IMR-90 (cell line): Measurements from ENCODE around the gene SLIT2. TPM values are rescaled to one million over a fixed set of nuclear protein-coding genes. Genes with fewer than 3 reads are reported as not detected.

Experiments
- ATAC-seq: fragments of 200-7000 bp; cut with Tn5 transposase; 2 replicates; pipeline ENCODE4 v1.9.1; 2020; ENCODE audit warnings: low read depth, mild to moderate bottlenecking, moderate library complexity
- BruUV-seq: library from RNA; stranded (reverse); fragments of 400-500 nt; replicated peaks from 2 replicates; lab custom pipeline; 2021; lab: Mats Ljungman, UMichigan
- CTCF ChIA-PET: fragments of 300-600 bp; formaldehyde crosslinking; extraction: SDS; loops from one replicate; lab custom pipeline; 2021; ENCODE audit warnings: antibody characterized with exemption; lab: Yijun Ruan, JAX
- POLR2A ChIA-PET: fragments of 300-600 bp; sonication (Branson Sonifier 250); formaldehyde crosslinking; loops from one replicate; lab custom pipeline; 2022; ENCODE audit warnings: antibody characterized with exemption; ENCODE audit not compliant: unreplicated experiment; lab: Charles Lee
- DNase-seq: peaks from one replicate; pipeline ENCODE4 v3.0.0; 2013
- H2AFZ ChIP-seq: replicated peaks from 2 replicates; pipeline ENCODE3; 2013; ENCODE audit warnings: low read length, mild to moderate bottlenecking; ENCODE audit not compliant: poor library complexity
- H2AK5ac ChIP-seq: 2 replicates; pipeline ENCODE4 v1.6.1; 2013; ENCODE audit warnings: low read depth, low read length, inconsistent platforms
- H2AK9ac ChIP-seq: replicated peaks from 2 replicates; pipeline ENCODE3; 2013; ENCODE audit warnings: mild to moderate bottlenecking, low read depth, low read length, moderate library complexity; ENCODE audit not compliant: poor library complexity
- H2BK120ac ChIP-seq: 2 replicates; pipeline ENCODE4 v1.6.1; 2013; ENCODE audit warnings: low read depth, low read length, inconsistent platforms
- H2BK15ac ChIP-seq: 3 replicates; pipeline ENCODE4 v1.6.1; 2013; ENCODE audit warnings: low read depth, low read length, inconsistent platforms
- H2BK20ac ChIP-seq: 2 replicates; pipeline ENCODE4 v1.6.1; 2013; ENCODE audit warnings: low read depth, mild to moderate bottlenecking, inconsistent platforms, low read length, moderate library complexity
- H2BK5ac ChIP-seq: 2 replicates; pipeline ENCODE4 v1.6.1; 2013; ENCODE audit warnings: mild to moderate bottlenecking, low read depth, low read length, inconsistent platforms; ENCODE audit not compliant: poor library complexity, severe bottlenecking
- H3K14ac ChIP-seq: replicated peaks from 2 replicates; pipeline ENCODE4 v1.6.1; 2013; ENCODE audit warnings: low read depth, low read length, inconsistent platforms
- H3K18ac ChIP-seq: 2 replicates; pipeline ENCODE4 v1.6.1; 2013; ENCODE audit warnings: low read depth, low read length, control low read depth
- H3K23ac ChIP-seq: 2 replicates; pipeline ENCODE4 v1.6.1; 2013; ENCODE audit warnings: low read depth, low read length, inconsistent platforms
- H3K27ac ChIP-seq: 2 replicates; pipeline ENCODE4 v1.5.1; 2013; ENCODE audit warnings: mild to moderate bottlenecking, control low read depth, low read length; ENCODE audit not compliant: insufficient read depth
- H3K27me3 ChIP-seq: 2 replicates; pipeline ENCODE4 v1.6.1; 2013; ENCODE audit warnings: low read length; ENCODE audit not compliant: control insufficient read depth, insufficient read depth
- H3K36me3 ChIP-seq: 2 replicates; pipeline ENCODE4 v1.6.1; 2013; ENCODE audit warnings: low read length, mixed read lengths; ENCODE audit not compliant: control insufficient read depth, insufficient read depth
- H3K4ac ChIP-seq: 2 replicates; pipeline ENCODE4 v1.6.1; 2013; ENCODE audit warnings: low read depth, low read length, inconsistent platforms
- H3K4me1 ChIP-seq: 2 replicates; pipeline ENCODE4 v1.6.1; 2013; ENCODE audit warnings: low read length, mixed read lengths; ENCODE audit not compliant: control insufficient read depth, insufficient read depth
- H3K4me2 ChIP-seq: 2 replicates; pipeline ENCODE4 v1.6.1; 2013; ENCODE audit warnings: low read depth, mild to moderate bottlenecking, control low read depth, low read length, moderate library complexity
- H3K4me3 ChIP-seq: 2 replicates; pipeline ENCODE4 v1.5.1; 2013; ENCODE audit warnings: low read depth, mild to moderate bottlenecking, control low read depth, low read length, moderate library complexity; ENCODE audit not compliant: insufficient read depth
- H3K56ac ChIP-seq: 2 replicates; pipeline ENCODE4 v1.6.1; 2013; ENCODE audit warnings: low read length, inconsistent platforms; ENCODE audit not compliant: insufficient read depth; ENCODE audit errors: extremely low read depth
- H3K79me1 ChIP-seq, 2 experiments: 2 replicates each; pipeline ENCODE4 v1.6.1; 2013; ENCODE audit warnings: low read length in 2 of 2, inconsistent platforms in 1 of 2, low read depth in 1 of 2
- H3K9ac ChIP-seq: 2 replicates; pipeline ENCODE4 v1.6.1; 2013; ENCODE audit warnings: low read depth, low read length, control low read depth
- H3K9me1 ChIP-seq: 2 replicates; pipeline ENCODE4 v1.6.1; 2013; ENCODE audit warnings: low read length, inconsistent platforms; ENCODE audit not compliant: insufficient read depth
- H3K9me3 ChIP-seq: 2 replicates; pipeline ENCODE4 v1.6.1; 2013; ENCODE audit warnings: low read length; ENCODE audit not compliant: control insufficient read depth, insufficient read depth
- H4K20me1 ChIP-seq: 2 replicates; pipeline ENCODE4 v1.6.1; 2013; ENCODE audit warnings: low read length, inconsistent platforms; ENCODE audit not compliant: insufficient read depth
- H4K5ac ChIP-seq: 2 replicates; pipeline ENCODE4 v1.6.1; 2013; ENCODE audit warnings: mild to moderate bottlenecking, low read depth, low read length, control low read depth
- H4K8ac ChIP-seq, 2 experiments: 2 replicates each; pipeline ENCODE4 v1.6.1; 2013; ENCODE audit warnings: low read depth in 2 of 2, low read length in 2 of 2, control low read depth in 1 of 2, inconsistent platforms in 1 of 2
- H4K91ac ChIP-seq: 2 replicates; pipeline ENCODE4 v1.6.1; 2013; ENCODE audit warnings: low read depth, low read length, inconsistent platforms; ENCODE audit not compliant: insufficient read depth
- MXI1 ChIP-seq: IDR thresholded peaks from 2 replicates; pipeline ENCODE4 v1.6.1; 2012; ENCODE audit warnings: low read depth, mild to moderate bottlenecking, low read length, moderate library complexity, borderline replicate concordance
- WGBS, 2 experiments: methylation state at CpG; one replicate each; pipeline versions ENCODE4 v1.1.5 to v1.1.7; 2013; ENCODE audit warnings: missing lambda C conversion rate in 2 of 2; ENCODE audit not compliant: insufficient read length in 1 of 2; ENCODE audit errors: extremely low coverage in 2 of 2; 5-methylcytosine and 5-hydroxymethylcytosine counted together
- dilution Hi-C: fragments of 300-500 bp; cut with HindIII; formaldehyde crosslinking; loops from one replicate; pipeline ENCODE4 v1.14.3; 2018; ENCODE audit warnings: low sequenced_read_pairs; ENCODE audit not compliant: unreplicated experiment
- in situ Hi-C: fragments of 300-500 bp; cut with MboI; formaldehyde crosslinking; loops from 3 replicates; pipeline ENCODE4 v1.14.3; 2019; ENCODE audit warnings: low sequenced_read_pairs, inconsistent platforms, mixed read lengths
- intact Hi-C: fragments of 100-400 bp; cut with micrococcal nuclease; formaldehyde crosslinking; loops from 2 replicates; pipeline ENCODE4 v1.10.0; 2022
- polyA plus RNA-seq, 3 experiments: library from polyadenylated mRNA; depleted of rRNA; stranded (reverse); fragments of >200 nt; gene quantifications; 2 replicates each; pipeline ENCODE4 v1.2.3, GENCODE V29; 2012; ENCODE audit warnings: low replicate concordance in 1 of 3
- total RNA-seq: library from RNA; depleted of rRNA; stranded (reverse); fragments of >200 nt; gene quantifications from 2 replicates; pipeline ENCODE4 v1.2.3, GENCODE V29; 2012

Gene SLIT2
- total and polyA plus RNA-seq, 2 of the 4 experiments (the other 2 are of a cell fraction) = 13.6 to 14.3 TPM

DNA sequence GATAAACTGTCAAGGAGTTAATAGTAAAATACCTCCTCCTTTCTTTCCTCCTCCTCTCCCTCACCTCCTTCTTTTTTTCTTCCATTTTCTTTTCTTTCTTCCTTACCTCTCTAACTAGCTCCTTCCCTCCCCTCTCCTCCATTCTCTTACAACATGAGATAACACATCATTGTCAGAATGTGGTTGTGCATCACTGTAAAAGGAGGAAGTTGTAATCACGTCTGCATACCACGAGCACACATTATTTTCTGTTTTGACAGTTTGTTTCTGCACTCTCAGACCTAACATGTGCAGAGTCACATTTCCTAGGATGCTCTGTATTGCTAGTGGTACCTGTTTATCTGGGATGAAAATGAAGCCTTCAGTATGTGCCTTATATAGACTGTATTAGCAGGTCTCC lies 9.1 kb downstream of the SLIT2 start:
- no peak overlapping the region for H3K14ac ChIP-seq
- no peak overlapping the region for H3K23ac ChIP-seq
- H2AFZ ChIP-seq = no peak overlapping the region
- no peak overlapping the region for H2BK20ac ChIP-seq
- H3K27ac ChIP-seq = no peak overlapping the region
- no peak overlapping the region for H4K8ac ChIP-seq
- H3K4me1 ChIP-seq = no peaks in the 10 kb centered on the region
- no peak overlapping the region for H4K91ac ChIP-seq
- no peak overlapping the region for H4K5ac ChIP-seq
- no TSS peak for BruUV-seq
- no peak overlapping the region for H3K4ac ChIP-seq
- in situ Hi-C loops (no loop called here), intact Hi-C loops (no loop called here), dilution Hi-C loops (no loop called here)
- no peak overlapping the region for H2BK5ac ChIP-seq
- ChIA-PET CTCF (interaction anchor here (0.8 kb wide), 1 partner anchor 10 kb away, joined by 3 read pairs; no protein-coding TSS in a partner anchor), POLR2A (no interaction called here)
- no peaks in the 10 kb centered on the region for H3K27me3 ChIP-seq
- ATAC-seq (no peak), DNase-seq (no peak)
- no peak overlapping the region for H2AK5ac ChIP-seq
- no peaks in the 10 kb centered on the region for H3K9me1 ChIP-seq
- no peak overlapping the region for H3K9ac ChIP-seq
- H3K18ac ChIP-seq = no peak overlapping the region
- no peak overlapping the region for H3K56ac ChIP-seq
- TF ChIP-seq MXI1 = no peak
- H2AK9ac ChIP-seq = no peak overlapping the region
- H3K9me3 ChIP-seq = no peaks in the 10 kb centered on the region
- no peaks in the 10 kb centered on the region; the same call in 1 of the 2 replicates for H4K20me1 ChIP-seq
- no peak overlapping the region for H2BK120ac ChIP-seq
- H2BK15ac ChIP-seq = no peak overlapping the region
- no peak overlapping the region for H3K4me2 ChIP-seq
- H3K36me3 ChIP-seq = no peaks in the 10 kb centered on the region
- no peaks in the 10 kb centered on the region for H3K79me1 ChIP-seq
- H3K4me3 ChIP-seq = no peak overlapping the region
- no CpG with 5 or more reads among the region's 2 CpGs for WGBS, 2 experiments
